Right renal pelvis (tissue), 4 donors: Measurements from ENCODE around the gene PRSS53. TPM values are rescaled to one million over a fixed set of nuclear protein-coding genes. Genes with fewer than 3 reads are reported as not detected.
"Not testable (repeated sequence)": the region's sequence is repeated elsewhere in the genome, so short reads cannot be mapped to it uniquely, and the experiment has no call there.

Experiments
- DNase-seq, 4 donors: peaks; one replicate each; pipeline ENCODE4 v3.0.0-alpha.2; 2013; ENCODE audit warnings: low read depth in 4 of 4, low spot score in 3 of 4, missing footprints in 1 of 4
- polyA plus RNA-seq, 4 donors: library from polyadenylated mRNA; unstranded; fragments of 120-200 nt; gene quantifications; one replicate each; pipeline ENCODE4 v1.2.1, GENCODE V29; 2013; ENCODE audit not compliant: insufficient read length in 4 of 4

PRSS53 gene
- polyA plus RNA-seq = 1 to 10 TPM; 1.1 to 1.4 (median 1.2) TPM

DNA sequence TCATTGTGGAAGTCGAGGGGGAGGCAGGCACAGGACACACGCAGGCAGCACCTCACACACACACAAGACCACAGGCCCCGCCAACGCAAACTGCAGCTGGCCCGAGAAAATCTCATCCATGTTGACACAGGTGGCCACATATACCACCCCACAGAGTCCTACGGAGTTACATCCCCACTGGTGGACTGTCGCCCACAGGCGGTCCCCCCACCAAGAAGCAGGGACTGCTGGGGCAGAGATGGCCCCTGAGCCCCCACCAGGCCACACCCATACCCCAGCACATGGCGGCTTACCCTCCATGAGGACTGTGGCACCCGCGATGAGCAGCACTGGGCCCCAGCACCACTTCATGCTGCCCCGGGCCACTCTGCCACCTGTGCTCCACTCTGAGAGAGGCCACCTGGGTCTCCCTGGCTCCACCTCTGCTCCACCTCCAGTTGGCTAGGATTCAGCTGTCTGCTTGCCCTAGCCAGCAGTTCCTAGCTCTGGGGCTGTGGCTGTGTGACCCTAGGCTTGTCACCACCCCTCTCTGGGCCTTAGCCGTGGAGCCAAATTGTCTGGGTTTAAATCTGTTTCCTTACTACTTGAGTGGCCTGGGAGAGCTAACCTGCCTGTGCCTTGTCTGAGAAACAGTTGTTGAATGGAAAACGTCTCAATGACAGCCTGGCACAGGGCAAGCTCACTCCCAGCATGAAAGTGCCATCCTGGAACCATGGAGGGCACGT is at the start of gene PRSS53:
Gene PRSS53 (minus strand): TSS at position 485 of the 725 bp plus-strand sequence. CDS start 134 bp downstream, at position 351.
- DNase-seq = no peak

DNA sequence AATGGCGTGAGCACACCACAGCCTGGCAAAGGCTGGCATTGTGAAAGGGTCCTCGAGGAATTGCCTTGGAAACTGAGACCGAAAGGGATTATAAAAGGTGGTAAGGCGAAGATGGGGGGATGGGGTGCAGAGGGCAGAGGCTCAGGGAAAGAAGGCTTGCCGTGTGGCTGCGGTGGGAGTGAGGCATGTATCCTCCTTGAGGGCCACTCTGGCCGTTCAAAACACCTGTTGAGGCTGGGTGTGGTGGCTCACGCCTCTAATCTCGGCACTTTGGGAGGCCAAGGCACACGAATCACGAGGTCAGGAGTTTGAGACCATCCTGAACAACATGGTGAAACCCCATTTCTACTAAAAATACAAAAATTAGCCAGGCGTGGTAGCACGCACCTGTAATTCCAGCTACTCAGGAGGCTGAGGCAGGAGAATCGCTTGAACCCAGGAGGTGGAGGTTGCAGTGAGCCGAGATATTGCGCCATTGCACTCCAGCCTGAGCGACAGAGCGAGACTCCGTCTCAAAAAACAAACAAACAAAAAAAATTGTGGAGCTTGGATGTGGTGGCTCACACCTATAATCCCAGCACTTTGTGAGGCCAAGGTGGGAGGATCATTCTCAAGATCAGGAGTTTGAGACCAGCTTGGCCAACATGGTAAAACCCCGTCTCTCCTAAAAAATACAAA is 48.2 kb upstream of the PRSS53 start:
- not testable (repeated sequence) for DNase-seq

DNA sequence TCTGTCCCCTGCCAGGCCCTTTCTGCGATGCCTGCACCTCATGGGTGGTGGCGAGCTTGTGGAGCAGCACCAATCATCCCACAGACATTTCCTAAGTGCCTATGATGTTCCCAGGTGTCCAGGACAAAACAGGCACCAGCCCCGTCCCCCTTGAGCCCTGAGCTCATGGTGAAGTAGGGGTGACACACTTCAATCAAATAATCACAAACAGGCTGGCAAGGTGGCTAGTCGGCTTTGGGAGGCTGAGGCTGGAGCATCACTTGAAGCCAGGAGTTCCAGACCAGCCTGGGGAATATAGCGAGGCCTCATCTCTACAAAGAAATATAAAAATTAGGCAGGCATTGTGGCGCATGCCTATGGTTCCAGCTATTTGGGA is 47.5 kb upstream of the PRSS53 start:
- no peak for DNase-seq

DNA sequence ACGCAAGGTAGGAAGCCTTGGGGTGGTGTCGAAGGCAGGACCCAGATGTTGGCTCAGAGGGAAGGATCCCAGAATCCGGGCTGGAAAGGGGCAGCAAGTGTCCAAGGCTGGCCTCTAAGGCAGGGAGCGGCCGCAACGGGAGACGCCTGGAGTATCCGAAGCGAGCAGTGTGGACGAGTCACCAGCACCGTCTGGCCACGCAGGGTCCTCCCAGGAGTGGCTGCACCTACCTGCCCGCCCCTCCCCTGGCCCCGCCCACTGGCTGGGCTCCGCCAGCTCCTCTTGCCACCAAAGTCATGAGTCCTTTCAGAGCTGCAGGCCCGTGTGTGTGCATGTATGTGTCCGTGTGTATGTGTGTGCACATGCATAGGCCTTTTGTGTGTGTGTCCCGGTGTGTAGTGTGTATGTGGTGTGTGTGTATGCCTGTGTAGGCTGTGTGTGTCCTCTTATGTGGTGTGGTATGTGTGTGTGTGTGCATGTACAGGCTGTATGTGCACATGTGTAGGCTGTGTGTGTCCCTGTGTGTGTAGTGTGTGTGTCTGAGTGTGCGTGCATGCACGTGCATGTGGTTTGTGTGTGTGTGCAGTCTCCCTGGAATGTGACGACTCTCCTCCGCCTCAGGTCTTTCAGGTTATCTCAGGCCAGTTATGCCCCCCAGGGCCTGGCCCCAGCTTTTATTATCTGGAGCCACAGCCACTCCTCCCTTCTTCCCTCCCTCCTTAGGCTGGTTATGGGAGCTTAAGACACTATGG is 47.0 kb upstream of the PRSS53 start, which contains the start of gene PRSS8:
Gene PRSS8 (minus strand): TSS at position 193 of the 752 bp plus-strand sequence. CDS start 229 bp downstream, outside the sequence.
- DNase-seq = no peak

DNA sequence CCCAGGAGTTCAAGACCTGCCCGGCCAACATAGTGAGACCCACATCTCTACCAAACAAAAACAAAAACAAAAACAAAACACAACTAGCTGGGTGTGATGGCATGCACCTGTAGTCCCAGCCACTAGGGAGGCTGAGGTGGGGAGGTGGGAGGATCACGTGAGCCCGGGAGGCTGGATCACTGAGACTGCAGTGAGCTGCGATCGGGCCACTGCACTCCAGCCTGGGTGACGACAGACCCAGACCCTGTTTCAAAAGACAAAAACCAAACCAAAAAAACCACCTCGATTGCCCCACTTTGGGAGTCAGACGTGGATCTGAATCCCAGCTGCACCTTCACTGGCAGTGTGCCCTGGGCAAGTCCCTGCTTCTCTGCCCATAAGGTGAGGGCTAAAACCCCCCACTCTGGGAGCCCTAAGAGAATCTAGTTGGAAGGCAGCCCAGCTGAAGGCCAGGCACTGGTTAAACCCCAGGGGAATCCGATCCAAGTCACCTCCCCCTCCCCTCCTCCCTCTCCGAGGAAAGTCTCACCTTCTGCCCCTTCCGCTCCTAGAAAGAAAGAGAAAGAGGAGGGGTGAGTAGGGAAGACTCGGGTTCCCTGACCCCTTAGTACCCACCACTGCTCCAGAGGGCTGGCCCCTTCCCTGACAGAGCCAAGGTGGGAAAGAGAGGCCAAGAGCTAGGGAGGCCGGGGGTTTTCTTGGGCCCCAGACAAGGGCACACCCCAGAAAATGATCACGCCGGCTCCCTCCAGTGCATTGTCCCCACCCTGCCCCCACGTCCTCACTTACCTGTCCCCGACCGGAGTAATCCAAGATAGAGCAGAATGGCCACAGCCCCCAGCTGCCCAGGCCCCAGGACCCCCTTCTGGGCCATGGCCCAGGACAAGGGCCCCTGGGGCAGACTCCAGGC is 46.1 kb upstream of the PRSS53 start:
- no peak for DNase-seq

DNA sequence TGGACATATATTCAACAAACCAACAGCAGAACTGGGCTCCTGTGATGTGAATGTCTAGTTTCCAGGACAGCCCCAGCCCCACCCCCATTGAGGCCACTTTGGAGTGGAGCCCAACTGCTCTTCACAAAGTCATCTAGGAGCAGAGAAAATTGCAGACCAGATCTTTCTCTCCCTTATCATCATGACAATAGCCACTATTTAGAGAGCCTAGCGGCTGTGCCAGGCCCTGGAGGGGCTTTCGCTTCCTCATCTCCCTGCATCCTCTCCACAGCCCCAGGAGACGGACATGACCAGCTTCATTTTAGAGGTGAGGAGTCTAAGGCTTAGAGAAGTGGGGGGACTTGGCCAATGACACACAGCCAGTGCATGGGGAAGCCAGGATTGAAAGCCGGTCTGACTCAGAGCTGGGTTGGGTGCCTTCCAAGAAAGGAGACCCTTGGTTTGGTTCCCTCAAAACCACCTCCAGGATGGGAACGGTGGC is 45.4 kb upstream of the PRSS53 start:
- DNase-seq = no peak

DNA sequence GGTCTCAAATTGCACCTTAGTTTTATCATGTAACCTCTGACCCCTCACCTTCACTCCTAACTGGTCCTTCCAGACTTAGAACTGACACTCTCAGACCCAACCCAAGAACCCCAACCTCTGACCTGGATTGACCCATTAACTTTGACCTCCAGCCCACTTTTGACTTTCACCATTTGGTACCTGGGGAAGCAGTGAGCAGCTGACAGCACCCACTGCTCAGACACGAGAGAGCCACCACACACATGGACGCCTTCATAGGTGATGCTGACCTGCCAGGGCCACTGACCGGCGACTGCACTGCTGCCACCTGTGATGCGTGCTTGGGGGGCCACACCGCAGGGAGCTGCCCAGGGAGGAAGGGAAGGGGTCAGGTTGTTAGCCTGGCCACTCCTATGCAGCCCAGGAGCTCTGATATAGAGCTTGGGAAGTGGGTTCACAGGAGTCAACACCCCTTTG is 44.3 kb upstream of the PRSS53 start:
- DNase-seq = no peak

DNA sequence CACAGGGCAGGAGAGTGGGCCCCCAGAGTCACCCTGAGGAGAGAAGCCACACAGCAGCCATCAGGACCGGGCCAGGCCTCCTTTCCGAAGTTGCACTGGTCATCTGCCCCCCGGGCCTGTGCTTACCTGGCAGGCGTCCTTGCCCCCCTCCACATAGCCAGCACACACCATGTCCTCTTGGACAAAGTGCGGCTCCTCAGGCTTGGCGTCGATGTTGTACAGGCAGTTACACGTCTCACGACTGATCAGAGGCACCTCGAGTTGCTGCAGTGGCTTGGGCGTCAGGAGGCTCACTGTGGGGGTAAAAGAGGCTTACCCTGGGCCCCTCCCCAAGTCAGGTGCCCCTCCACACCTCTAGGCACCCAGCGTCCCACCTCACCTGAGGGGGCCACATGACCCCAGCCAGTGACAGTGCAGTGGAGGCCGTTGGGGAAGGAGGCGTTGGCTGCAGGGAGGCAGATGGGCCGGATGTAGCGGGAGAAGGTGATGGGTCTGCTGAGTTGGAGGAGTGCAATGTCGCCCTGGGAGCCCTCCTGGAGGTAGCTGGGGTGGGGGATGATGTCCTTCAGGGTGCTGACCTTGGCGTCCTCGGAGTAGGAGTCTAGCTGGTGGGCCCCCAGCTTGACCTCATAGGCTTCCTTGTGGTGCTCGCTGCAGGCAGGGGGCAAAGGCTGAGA is 43.7 kb upstream of the PRSS53 start:
- DNase-seq = no peak

DNA sequence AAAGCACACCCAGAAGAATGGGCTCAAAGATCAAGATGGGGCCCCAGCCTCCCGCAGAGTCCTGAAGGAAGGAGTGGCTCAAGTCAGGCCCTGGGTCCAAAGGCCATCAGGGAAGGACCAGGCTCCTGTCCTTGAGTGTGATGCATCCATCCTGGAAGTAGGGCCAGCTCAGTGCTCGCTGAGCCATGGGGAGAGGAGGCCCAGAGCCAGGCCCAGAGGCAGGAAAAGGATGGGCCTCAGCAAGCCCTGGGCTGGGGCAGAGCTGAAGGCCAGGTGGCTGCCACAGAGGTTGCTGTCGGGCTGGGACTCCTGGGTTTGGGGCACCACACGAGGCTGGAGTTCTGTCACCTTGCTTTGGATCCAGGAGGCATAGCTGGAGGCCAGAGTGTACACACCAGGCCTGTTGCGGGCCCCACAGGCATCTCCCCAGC is 43.1 kb upstream of the PRSS53 start:
- no peak for DNase-seq

DNA sequence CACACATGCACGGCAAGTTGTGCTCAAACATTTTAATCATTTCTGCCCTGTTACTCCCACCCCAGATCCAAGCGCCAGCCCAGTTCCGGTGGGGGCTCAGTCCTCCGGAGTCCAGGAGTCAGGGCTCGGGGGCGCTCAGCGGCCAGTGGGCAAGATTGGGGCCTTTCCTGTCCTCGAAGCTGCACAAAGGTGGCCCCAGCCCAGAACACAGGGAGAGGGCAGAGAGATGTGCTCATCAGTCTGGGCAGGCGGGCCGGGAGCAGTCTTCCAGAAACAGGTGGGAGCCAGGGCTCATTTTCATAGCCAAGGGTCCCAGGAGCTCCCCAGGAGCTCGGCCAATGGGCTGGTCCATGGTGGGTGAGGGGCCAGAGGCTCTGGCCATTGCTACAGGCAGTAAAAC is 42.7 kb upstream of the PRSS53 start:
- DNase-seq = no peak

DNA sequence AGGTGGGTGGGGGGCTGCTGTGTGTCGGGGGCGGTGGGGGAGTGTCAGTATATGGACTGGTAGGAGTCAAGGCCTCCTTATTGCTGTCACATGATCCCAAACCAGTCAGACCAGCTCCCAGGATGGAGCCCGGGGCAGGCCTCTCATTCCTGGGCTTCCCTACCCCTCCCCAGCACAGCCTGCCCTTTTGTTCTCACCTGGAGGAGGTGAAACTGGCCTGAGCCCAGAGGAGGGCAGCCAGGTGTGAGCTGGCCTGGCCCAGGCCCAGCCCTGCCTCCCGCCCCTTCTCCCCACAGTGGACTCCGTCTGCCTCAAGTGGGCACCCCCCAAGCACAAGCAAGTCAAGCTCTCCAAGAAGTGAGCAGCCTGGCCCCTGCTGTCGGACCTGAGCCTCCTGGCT is 42.2 kb upstream of the PRSS53 start:
- no peak for DNase-seq

DNA sequence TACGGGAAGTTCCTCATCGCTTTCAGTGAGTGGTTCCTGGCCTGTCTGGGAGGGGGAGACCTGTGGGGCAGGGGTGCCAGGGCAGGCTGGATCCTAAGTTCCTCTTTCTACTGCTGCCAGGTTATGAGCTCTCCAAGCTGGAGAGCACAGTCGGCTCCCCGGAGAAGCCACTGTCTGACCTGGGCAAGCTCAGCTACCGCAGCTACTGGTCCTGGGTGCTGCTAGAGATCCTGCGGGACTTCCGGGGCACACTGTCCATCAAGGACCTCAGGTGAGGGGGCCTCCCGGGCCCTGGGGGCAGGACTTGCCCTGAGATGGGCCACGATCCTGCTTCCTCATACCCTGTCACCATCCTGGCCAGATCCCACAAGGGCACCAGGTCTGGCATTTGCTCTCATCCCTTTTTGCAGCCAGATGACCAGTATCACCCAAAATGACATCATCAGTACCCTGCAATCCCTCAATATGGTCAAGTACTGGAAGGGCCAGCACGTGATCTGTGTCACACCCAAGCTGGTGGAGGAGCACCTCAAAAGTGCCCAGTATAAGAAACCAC is 41.7 kb upstream of the PRSS53 start:
- no peak for DNase-seq

DNA sequence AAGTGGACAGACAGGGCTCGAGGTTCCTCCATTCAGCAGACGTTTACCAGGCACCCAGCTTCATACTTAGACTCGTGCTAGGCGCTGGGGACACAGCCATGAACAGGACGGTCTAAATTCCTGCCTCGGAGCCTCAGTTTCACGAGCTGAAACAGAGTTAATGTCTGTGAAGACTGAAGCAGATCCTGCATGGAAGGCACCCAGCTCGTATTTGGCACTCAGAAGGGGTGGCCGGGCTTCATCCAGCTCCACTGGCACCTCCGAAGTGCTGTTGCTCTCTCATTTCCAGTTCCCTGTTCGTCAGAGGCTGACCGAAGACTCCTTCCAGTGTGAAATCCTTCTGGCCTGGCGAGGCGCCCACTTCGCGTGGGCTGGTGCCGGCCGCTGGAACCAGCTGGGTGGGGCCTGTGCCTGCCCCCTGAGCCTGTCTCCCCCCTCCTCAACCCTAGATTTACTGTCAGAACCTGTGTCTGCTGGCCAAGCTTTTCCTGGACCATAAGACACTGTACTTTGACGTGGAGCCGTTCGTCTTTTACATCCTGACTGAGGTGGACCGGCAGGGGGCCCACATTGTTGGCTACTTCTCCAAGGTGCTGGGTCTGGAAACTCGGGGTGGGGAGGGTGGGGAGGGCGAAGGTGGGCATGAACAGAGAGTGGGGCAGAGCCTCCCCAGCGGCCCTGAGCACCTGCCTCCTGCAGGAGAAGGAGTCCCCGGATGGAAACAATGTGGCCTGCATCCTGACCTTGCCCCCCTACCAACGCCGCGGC is 41.0 kb upstream of the PRSS53 start:
- DNase-seq = no peak

DNA sequence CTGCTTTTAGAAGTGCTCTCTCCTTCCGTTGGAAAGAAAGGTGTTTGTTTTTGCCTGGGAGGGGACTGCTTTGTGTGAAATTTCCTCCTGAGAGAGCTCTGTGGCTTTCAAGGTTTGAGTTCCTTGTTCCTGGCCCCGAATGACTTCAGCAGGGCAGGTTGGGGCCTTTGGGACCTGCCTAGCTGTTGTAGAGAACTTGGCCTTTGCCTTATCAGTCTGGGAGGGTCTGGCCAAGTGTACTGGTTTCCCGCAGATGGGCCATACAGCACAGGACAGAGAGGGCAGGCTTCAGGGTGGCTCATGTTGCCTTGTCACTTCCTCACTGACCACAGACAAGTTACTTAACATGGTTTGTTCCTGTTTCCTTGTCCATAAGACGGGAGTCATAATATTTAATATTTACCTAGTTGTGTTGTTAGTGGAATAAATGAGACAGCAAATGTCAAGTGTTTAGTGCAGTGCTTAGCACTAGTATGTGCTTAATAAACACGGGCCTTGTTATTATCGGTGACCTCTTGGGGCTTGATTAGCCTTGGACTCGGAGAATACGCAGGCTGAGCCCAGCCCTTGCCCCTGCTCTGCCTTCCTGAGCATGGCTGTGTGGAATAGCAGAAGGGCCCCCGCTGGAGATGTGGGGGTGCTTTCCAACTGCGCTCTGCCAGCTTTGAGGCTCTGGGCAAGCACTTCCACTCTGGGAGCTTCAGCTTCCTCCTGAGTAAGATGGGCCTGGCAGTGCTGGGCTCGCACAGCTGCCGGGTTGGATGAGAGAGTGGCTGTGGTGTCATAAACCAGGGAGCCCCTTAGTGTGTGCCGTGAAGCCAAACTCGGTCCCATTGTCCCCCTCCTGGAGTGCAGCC is 40.2 kb upstream of the PRSS53 start:
- DNase-seq = no peak

DNA sequence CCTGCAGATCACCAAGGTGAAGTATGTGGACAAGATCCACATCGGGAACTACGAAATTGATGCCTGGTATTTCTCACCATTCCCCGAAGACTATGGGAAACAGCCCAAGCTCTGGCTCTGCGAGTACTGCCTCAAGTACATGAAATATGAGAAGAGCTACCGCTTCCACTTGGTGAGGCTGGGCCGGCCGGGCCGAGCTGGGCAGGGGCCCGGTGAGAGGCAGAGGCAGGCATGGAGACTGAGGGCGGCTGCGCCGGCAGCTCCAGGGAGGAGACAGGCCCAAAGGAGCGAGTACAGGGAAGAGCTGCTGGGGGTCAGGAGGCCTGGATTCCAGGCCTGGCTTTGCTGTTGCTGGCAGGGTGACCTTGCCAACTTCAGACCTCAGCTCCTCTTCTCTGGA is 38.4 kb upstream of the PRSS53 start:
- no peak for DNase-seq

DNA sequence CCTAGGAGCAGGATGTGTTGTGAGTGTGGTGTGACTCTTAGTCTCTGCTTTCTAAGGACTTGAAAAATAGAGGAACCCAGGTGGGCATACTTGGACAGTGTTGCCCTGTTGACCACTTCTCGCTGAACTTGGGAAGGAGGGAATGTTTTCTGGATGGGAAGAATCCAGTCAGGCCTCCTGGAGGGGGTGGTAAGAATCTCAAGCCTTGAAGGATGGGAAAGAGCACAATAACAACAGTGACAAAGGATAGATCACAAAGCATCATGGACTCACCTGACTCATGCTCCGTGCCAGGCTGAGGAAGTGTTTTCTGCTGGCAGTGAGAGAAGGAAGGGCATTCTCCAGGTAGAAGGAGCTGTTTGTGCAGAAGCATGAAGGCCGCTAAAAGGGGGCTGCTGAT is 37.1 kb upstream of the PRSS53 start:
- no peak for DNase-seq

DNA sequence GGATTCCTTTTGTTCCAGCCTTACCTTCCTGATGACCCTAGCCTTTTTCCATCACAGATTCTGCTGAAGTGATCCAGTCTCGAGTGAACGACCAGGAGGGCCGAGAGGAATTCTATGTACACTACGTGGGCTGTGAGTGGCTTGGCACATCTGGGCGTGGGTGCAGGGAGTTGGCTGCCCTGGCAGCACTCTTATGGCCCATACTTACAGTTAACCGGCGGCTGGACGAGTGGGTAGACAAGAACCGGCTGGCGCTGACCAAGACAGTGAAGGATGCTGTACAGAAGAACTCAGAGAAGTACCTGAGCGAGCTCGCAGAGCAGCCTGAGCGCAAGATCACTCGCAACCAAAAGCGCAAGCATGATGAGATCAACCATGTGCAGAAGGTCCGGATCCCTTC is 31.4 kb upstream of the PRSS53 start:
- no peak for DNase-seq
